Activated CD8-positive, alpha-beta memory T cell treated with anti-CD3 and anti-CD28 coated beads, Interleukin-2, amount 10 ng/mL, durations not matched to agents 7 days and 5 days (primary cell): ENCODE data around the gene AMBRA1. TPM values are rescaled to one million over a fixed set of nuclear protein-coding genes. Genes with fewer than 3 reads are reported as not detected.

Experiments
- ATAC-seq: fragments of 150-1000 bp; cut with Tn5 transposase; one replicate; pipeline ENCODE4 v1.10.0; 2021; ENCODE audit warnings: moderate library complexity
- CTCF ChIA-PET: fragments of 350-600 bp; sonication (Branson Sonifier 250); formaldehyde crosslinking; loops from one replicate; lab custom pipeline; 2021; ENCODE audit warnings: antibody characterized with exemption; lab: Charles Lee
- DNase-seq: peaks from one replicate; pipeline ENCODE4 v3.0.0-alpha.2; 2020
- H3K27ac Mint-ChIP-seq: one replicate; pipeline ENCODE4 v1.8.0; 2021; ENCODE audit warnings: mild to moderate bottlenecking, mixed read lengths
- H3K27me3 Mint-ChIP-seq: one replicate; pipeline ENCODE4 v1.8.0; 2021; ENCODE audit warnings: mixed read lengths
- H3K36me3 Mint-ChIP-seq: one replicate; pipeline ENCODE4 v1.8.0; 2021; ENCODE audit warnings: mild to moderate bottlenecking, mixed read lengths
- H3K4me1 Mint-ChIP-seq: one replicate; pipeline ENCODE4 v1.8.0; 2021; ENCODE audit warnings: mixed read lengths
- H3K4me3 Mint-ChIP-seq: one replicate; pipeline ENCODE4 v1.8.0; 2021; ENCODE audit warnings: mild to moderate bottlenecking, moderate library complexity, mixed read lengths
- H3K9me3 Mint-ChIP-seq: one replicate; pipeline ENCODE4 v1.8.0; 2022; ENCODE audit warnings: low read depth, mixed read lengths
- total RNA-seq, 2 experiments: library from RNA; stranded (reverse); gene quantifications; one replicate each; pipeline ENCODE4 v1.2.3, GENCODE V29; 2021

Gene AMBRA1
- total RNA-seq, 2 experiments from 2014 or later, result 36.1 to 41.9 TPM

- ATAC-seq (no peak), DNase-seq (no peak)
- no peaks in the 10 kb centered on the region for H3K9me3 Mint-ChIP-seq
- no peaks in the 10 kb centered on the region for H3K27me3 Mint-ChIP-seq
- peaks cover 22% of the 10 kb centered on the region for H3K36me3 Mint-ChIP-seq
- no peak overlapping the region for H3K27ac Mint-ChIP-seq
- no peak overlapping the region for H3K4me3 Mint-ChIP-seq
- H3K4me1 Mint-ChIP-seq, result no peaks in the 10 kb centered on the region
- CTCF ChIA-PET, result no interaction called here
Measured at GRCh38 chr11:46438211-46438610, 155.6 kb downstream of the AMBRA1 start.

- Mint-ChIP-seq H3K9me3 (no peaks in the 10 kb centered on the region), H3K27me3 (no peaks in the 10 kb centered on the region), H3K27ac (no peak overlapping the region), H3K4me3 (no peak overlapping the region), H3K36me3 (peaks cover 15% of the 10 kb centered on the region), H3K4me1 (no peaks in the 10 kb centered on the region)
- DNase-seq (no peak), ATAC-seq (no peak)
- CTCF ChIA-PET, result interaction anchor here (1.1 kb wide), 1 partner anchor 79 kb away, joined by 3 read pairs; no protein-coding TSS in a partner anchor
Measured at GRCh38 chr11:46437122-46437689, 156.6 kb downstream of the AMBRA1 start.

GRCh38 chr11:46436113-46436512 is 157.7 kb downstream of the AMBRA1 start:
- Mint-ChIP-seq H3K27me3 (no peaks in the 10 kb centered on the region), H3K9me3 (no peaks in the 10 kb centered on the region), H3K36me3 (peaks cover 20% of the 10 kb centered on the region), H3K4me1 (no peaks in the 10 kb centered on the region), H3K27ac (no peak overlapping the region), H3K4me3 (no peak overlapping the region)
- ATAC-seq, result no peak
- DNase-seq, result no peak
- CTCF ChIA-PET, result no interaction called here

GRCh38 chr11:46435679-46436078 is 158.1 kb downstream of the AMBRA1 start:
- DNase-seq (no peak), ATAC-seq (no peak)
- Mint-ChIP-seq H3K4me3 (no peak overlapping the region), H3K36me3 (peaks cover 16% of the 10 kb centered on the region), H3K27me3 (no peaks in the 10 kb centered on the region), H3K27ac (no peak overlapping the region), H3K4me1 (no peaks in the 10 kb centered on the region), H3K9me3 (no peaks in the 10 kb centered on the region)
- CTCF ChIA-PET, result no interaction called here

- Mint-ChIP-seq H3K36me3 (peaks cover 22% of the 10 kb centered on the region), H3K27ac (no peak overlapping the region), H3K4me3 (no peak overlapping the region), H3K4me1 (no peaks in the 10 kb centered on the region), H3K9me3 (no peaks in the 10 kb centered on the region), H3K27me3 (no peaks in the 10 kb centered on the region)
- ATAC-seq, result no peak
- DNase-seq, result no peak
- CTCF ChIA-PET, result no interaction called here
Measured at GRCh38 chr11:46431211-46431610, 162.6 kb downstream of the AMBRA1 start.

GRCh38 chr11:46429717-46430116 is 164.1 kb downstream of the AMBRA1 start:
- DNase-seq, result no peak
- Mint-ChIP-seq H3K4me1 (no peaks in the 10 kb centered on the region), H3K9me3 (no peaks in the 10 kb centered on the region), H3K27ac (no peak overlapping the region), H3K36me3 (peaks cover 20% of the 10 kb centered on the region), H3K4me3 (no peak overlapping the region), H3K27me3 (no peaks in the 10 kb centered on the region)
- CTCF ChIA-PET, result no interaction called here
- ATAC-seq, result no peak

- H3K4me3 Mint-ChIP-seq, result no peak overlapping the region
- CTCF ChIA-PET, result interaction anchor here (0.7 kb wide), 1 partner anchor 122 kb away, joined by 3 read pairs; no protein-coding TSS in a partner anchor
- H3K27ac Mint-ChIP-seq, result no peak overlapping the region
- no peak for DNase-seq
- no peaks in the 10 kb centered on the region for H3K4me1 Mint-ChIP-seq
- H3K9me3 Mint-ChIP-seq, result no peaks in the 10 kb centered on the region
- ATAC-seq, result no peak
- peaks cover 14% of the 10 kb centered on the region for H3K36me3 Mint-ChIP-seq
- no peaks in the 10 kb centered on the region for H3K27me3 Mint-ChIP-seq
Measured at GRCh38 chr11:46427364-46427763, 166.5 kb downstream of the AMBRA1 start.

GRCh38 chr11:46426233-46426991 is 167.4 kb downstream of the AMBRA1 start:
- Mint-ChIP-seq H3K4me3 (no peak overlapping the region), H3K27me3 (no peaks in the 10 kb centered on the region), H3K36me3 (peaks cover 11% of the 10 kb centered on the region), H3K27ac (no peak overlapping the region), H3K9me3 (no peaks in the 10 kb centered on the region), H3K4me1 (no peaks in the 10 kb centered on the region)
- CTCF ChIA-PET, result no interaction called here
- no peak for ATAC-seq
- no peak for DNase-seq

GRCh38 chr11:46422588-46422987 is 171.2 kb downstream of the AMBRA1 start:
- no peaks in the 10 kb centered on the region for H3K27me3 Mint-ChIP-seq
- no peaks in the 10 kb centered on the region for H3K9me3 Mint-ChIP-seq
- ATAC-seq (no peak), DNase-seq (no peak)
- CTCF ChIA-PET, result no interaction called here
- H3K36me3 Mint-ChIP-seq, result peaks cover 5% of the 10 kb centered on the region
- H3K27ac Mint-ChIP-seq, result no peak overlapping the region
- H3K4me1 Mint-ChIP-seq, result peaks cover 3% of the 10 kb centered on the region
- H3K4me3 Mint-ChIP-seq, result no peak overlapping the region

- CTCF ChIA-PET, result interaction anchor here (0.5 kb wide), 1 partner anchor 209 kb away, joined by 5 read pairs; no protein-coding TSS in a partner anchor
- no peak overlapping the region for H3K27ac Mint-ChIP-seq
- no peak for DNase-seq
- peaks cover 5% of the 10 kb centered on the region for H3K36me3 Mint-ChIP-seq
- ATAC-seq, result no peak
- H3K9me3 Mint-ChIP-seq, result no peaks in the 10 kb centered on the region
- H3K27me3 Mint-ChIP-seq, result no peaks in the 10 kb centered on the region
- no peak overlapping the region for H3K4me3 Mint-ChIP-seq
- H3K4me1 Mint-ChIP-seq, result peaks cover 3% of the 10 kb centered on the region
Measured at GRCh38 chr11:46421257-46421880, 172.5 kb downstream of the AMBRA1 start.

GRCh38 chr11:46420513-46420912 is 173.3 kb downstream of the AMBRA1 start:
- Mint-ChIP-seq H3K27ac (no peak overlapping the region), H3K36me3 (peaks cover 5% of the 10 kb centered on the region), H3K4me3 (no peak overlapping the region), H3K4me1 (peaks cover 3% of the 10 kb centered on the region), H3K27me3 (no peaks in the 10 kb centered on the region), H3K9me3 (no peaks in the 10 kb centered on the region)
- CTCF ChIA-PET, result no interaction called here
- ATAC-seq (no peak), DNase-seq (no peak)

GRCh38 chr11:46418751-46419150 is 175.1 kb downstream of the AMBRA1 start:
- Mint-ChIP-seq H3K36me3 (peaks cover 10% of the 10 kb centered on the region), H3K9me3 (no peaks in the 10 kb centered on the region), H3K4me3 (no peak overlapping the region), H3K4me1 (peaks cover 6% of the 10 kb centered on the region), H3K27ac (no peak overlapping the region), H3K27me3 (no peaks in the 10 kb centered on the region)
- DNase-seq, result no peak
- no peak for ATAC-seq
- CTCF ChIA-PET, result interaction anchor here (1.5 kb wide), 1 partner anchor 8 kb away, joined by 4 read pairs; no protein-coding TSS in a partner anchor

GRCh38 chr11:46417711-46418110 is 176.1 kb downstream of the AMBRA1 start:
- CTCF ChIA-PET, result no interaction called here
- H3K36me3 Mint-ChIP-seq, result peaks cover 10% of the 10 kb centered on the region
- H3K9me3 Mint-ChIP-seq, result no peaks in the 10 kb centered on the region
- H3K27ac Mint-ChIP-seq, result no peak overlapping the region
- H3K4me3 Mint-ChIP-seq, result no peak overlapping the region
- H3K27me3 Mint-ChIP-seq, result no peaks in the 10 kb centered on the region
- peaks cover 6% of the 10 kb centered on the region for H3K4me1 Mint-ChIP-seq
- ATAC-seq (no peak), DNase-seq (no peak)

GRCh38 chr11:46414879-46415278 is 178.9 kb downstream of the AMBRA1 start:
- no peaks in the 10 kb centered on the region for H3K27me3 Mint-ChIP-seq
- DNase-seq (no peak), ATAC-seq (no peak)
- no peak overlapping the region for H3K27ac Mint-ChIP-seq
- H3K4me1 Mint-ChIP-seq, result peaks cover 3% of the 10 kb centered on the region
- CTCF ChIA-PET, result no interaction called here
- no peaks in the 10 kb centered on the region for H3K9me3 Mint-ChIP-seq
- no peak overlapping the region for H3K4me3 Mint-ChIP-seq
- H3K36me3 Mint-ChIP-seq, result peaks cover 9% of the 10 kb centered on the region
